Kidney glomerular epithelial cell (primary cell): Measurements from ENCODE around the gene HAGHL.
"Not testable (repeated sequence)": the region's sequence is repeated elsewhere in the genome, so short reads cannot be mapped to it uniquely, and the experiment has no call there.

Experiments
- DNase-seq: peaks from one replicate; lab custom pipeline; 2025; lab: John Stamatoyannopoulos, UW

Gene HAGHL

DNA sequence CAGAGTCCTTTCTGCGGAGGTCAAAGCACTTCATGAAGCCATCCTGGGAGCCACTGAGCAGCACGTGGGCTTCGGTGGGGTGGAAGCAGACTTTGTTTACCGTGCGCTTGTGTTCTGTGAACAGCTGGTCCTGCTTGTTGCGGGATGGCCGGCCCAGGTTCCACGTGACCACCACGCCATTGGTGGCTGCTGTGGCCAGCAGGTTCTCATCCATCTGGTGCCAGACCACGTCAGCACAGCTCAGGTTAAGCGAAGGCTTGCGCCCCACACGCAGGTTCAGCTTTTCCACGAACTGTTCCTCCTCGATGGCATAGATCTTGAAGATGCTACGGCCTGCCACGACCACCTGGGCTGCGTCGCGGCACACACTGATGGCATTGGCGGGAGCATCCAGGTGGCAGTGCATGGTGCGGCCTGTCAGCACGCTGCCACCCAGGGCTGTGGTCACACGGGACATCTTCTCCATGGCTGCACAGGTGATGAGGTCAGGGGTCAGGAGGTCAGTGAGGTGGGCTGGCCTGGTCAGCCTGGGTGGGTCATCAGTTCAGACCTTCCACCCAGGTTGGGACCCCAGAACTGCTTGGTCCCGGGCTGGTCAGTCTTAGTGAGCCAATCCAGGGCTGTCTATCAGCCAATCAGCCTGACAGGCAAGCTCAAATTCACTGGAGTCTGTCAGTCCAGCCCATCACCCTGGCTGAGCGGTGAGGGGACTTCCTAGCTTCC is 37.6 kb upstream of the HAGHL start:
- DNase-seq, result no peak

- not testable (repeated sequence) for DNase-seq
Observed at GRCh38 chr16:691242-691641, 35.7 kb upstream of the HAGHL start.

GRCh38 chr16:692356-693108 is 34.4 kb upstream of the HAGHL start:
- DNase-seq, result no peak

DNA sequence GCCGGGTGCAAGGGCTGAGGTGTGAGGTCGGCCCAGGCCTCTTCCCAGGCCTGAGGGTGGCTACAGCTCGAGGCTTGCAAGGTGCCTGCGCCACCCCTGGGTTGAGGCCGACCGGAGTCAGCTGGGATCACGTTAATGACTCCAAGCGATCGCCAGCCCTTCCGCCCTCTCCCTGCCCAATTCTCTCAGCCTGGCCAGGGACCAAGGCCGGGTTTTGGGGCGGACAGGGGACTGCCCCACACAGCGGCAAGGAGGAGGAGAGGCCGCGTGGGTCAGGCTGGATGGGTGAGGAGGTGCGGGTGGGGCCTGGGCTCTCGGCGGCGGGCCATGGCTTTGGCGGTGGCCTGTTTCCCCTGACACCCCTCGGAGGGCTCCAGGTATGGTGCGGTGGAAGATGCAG is 33.5 kb upstream of the HAGHL start:
- no peak for DNase-seq

- no peak for DNase-seq
Observed at GRCh38 chr16:693766-694165, 33.1 kb upstream of the HAGHL start.

DNA sequence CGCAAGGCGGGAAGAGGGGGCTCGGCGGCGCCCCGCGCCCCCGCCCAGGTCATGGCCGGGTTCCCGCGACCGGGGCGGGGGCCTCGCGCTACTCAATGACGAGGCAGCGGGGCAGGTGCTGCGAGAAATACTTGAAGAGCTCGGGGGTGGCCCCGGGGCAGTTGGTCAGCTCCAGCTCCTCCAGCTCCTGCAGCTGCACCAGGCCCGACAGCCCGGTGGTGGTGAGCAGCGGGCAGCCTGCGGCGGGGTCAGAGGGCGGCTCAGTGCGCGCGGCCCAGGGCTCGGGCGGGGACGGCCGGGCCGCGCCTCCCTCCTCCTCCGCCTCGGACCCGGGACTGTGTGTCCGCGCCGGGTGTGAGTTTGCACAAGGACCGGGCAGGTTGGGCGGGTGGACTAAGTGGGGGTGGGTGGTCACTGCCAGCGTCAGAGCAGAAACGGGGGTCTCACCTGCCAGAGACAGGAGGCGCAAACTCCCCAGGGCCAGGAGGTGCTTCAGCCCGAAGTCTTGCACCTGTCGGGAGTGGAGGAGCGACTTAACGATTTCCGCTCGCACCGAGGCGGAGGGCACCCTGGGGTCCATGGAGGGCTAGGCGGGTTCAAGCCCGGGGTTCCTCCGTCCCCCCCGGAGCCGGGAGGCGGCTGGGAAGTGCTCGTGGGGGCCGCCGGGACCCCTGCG is 32.6 kb upstream of the HAGHL start:
- DNase-seq, result no peak

GRCh38 chr16:694863-695354 is 32.0 kb upstream of the HAGHL start:
- no peak for DNase-seq

GRCh38 chr16:695355-696089 is 31.4 kb upstream of the HAGHL start:
- DNase-seq, result no peak

DNA sequence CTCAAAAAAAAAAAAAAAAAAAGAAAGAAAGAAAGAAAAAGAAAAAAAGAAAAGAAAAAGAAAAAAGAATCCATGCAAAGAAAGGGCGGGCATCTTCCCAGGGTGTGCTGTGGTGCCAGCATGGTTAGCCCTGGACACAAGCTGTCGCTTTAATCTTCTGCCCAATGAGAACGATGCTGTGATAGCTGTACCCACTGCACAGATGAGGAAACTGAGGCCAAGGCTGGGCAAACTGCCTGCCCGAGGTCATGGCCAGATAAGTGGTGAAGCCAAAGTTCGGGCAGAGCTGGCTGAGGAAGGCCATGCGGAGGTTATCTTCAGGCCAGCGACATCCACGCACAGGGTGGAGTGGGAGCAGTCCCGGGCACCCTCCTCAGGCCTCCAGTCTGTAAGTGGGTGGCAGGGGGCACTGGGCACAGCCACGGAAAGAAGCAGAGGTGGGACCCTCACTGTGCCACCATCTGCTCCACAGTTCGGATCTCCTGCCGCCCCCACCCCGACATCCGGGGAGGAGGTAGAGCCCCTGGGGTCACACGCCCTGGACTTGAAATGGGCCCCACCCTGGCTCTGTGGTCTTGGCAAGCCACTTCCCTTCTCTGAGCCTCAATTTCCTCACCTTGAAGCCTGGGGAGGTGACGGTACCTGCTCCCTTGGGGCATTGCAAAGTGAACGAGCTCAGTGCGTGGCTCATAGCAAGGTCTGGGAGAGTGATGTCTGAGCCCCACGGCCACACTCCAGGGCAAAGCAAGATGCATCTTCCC is 27.8 kb upstream of the HAGHL start:
- DNase-seq, result no peak

DNA sequence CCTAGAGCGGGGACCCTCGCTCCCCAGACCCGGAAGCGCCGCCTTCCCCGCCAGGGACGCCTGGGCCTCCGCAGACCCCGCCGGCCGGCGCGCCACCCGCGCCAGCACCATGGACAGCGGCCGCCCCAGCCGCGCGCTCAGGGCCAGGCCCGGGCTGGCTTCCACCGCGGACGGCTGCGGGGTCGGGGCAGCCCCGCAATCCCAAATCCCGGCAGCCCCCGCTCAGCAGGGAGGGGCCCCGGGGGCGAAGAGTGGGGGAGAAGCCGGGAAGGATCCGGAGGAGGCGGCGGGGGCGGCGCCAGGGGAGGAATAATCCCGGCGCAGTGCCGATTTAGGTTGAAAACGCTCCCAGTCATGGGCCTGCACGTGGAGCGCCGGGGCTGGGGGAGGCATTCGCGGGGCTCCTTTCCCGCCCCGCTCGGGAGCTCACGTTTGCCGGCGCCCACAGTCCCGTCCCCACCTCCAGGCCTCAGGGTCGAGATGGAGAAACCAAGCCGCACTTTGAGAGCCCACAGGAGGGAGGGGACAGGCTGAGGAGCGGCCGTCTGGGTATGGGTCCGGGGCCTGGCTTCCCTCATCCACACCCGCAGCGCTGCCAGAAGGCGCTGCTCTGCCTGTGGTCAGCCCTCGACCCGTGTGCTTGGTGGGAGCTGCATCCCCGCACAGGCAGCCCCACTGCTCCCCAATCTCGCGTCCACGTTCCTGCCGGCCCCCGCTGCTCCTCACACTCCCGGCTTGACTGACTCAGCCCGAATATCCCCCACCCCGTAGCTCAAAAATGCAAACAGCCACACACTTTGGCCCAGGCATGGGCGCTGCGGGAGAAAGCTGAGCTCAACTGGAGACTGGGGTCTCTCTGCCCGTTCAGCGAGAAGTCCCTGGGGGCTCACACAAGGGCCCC is 26.0 kb upstream of the HAGHL start:
- DNase-seq, result no peak

- no peak for DNase-seq
Observed at GRCh38 chr16:702341-702740, 24.6 kb upstream of the HAGHL start.

DNA sequence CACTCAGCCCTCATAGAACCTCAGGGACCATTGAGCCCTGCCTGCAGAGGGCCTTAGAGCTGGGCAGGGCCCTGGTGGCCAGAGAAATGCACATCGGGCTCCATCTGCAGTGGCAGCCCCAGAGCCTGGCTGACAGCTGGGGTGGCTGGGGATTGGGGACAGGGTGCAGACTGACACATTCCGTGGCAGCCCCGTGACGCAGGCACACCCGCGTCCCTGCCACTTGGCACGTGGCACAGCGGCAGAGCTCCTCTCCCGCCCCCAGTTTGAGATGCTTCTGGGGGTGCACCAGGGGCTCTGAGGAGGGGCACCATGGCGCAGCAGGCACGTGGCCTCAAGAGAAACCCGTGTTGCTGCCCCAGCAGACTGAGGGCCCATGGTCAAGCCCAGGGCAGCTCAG is 23.5 kb upstream of the HAGHL start:
- no peak for DNase-seq

DNA sequence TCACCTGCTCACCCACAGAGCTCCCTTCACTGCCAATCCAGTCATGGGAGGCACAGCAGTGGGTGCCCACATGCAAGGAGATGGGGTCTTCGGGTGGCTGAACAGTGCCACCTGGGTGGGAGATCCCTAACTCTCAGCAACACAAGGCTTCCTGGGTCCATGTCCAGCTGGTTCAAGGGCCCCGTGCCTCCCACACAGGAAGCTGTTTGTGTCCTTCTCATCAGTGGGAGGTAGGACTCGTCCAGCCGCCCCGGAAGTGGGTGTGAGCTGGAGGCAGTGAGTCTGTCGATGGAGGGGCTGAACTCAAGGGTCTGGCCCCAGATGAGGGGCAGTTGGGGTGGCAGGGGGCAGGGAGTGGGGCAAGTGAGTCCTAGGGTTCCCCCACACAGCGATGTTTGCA is 22.9 kb upstream of the HAGHL start:
- no peak for DNase-seq

- DNase-seq, result no peak
Observed at GRCh38 chr16:704552-705380, 22.1 kb upstream of the HAGHL start.

DNA sequence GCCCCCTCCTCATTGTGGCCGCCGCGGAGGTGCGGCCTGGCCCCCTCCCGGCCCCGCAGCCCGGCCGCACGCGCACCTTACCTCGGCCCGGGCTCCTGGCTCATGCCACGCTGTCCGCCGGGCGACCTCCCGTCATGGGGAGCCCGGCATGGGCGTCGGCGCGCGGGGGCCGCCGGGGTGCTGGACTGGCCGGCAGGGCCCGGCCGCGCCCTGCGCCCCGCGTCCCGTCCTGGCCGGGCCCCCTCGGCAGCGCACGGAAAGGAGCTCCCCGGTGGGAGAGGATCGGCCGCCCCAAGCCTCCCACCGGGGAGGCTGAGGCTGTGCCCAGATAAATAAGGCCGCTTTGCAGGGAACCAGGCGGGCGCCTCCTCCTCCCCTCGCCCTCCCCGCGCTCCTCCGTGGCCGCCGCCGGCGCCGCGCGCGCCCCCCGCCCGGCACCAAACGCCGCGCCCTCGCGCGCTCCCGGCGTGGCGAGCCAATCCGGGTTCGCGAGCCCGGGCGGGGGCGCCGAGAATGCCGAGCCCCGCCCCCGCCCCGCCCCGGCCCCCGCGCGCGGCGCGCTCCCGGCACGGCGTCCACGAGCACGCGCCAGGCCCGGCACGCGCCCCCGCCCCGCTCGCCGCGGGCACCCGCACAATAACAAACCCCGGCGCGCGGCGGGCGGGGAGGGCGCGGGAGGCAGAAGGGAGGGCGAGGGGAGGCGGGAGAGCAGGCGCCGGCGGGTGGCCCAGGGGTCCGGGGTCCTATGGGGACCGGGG is 21.3 kb upstream of the HAGHL start, which contains the start of gene FBXL16:
TSS of gene FBXL16 (minus strand) at position 371 of the 758 bp plus-strand sequence. CDS start 8,396 bp downstream, outside the sequence.
- DNase-seq, result no peak

DNA sequence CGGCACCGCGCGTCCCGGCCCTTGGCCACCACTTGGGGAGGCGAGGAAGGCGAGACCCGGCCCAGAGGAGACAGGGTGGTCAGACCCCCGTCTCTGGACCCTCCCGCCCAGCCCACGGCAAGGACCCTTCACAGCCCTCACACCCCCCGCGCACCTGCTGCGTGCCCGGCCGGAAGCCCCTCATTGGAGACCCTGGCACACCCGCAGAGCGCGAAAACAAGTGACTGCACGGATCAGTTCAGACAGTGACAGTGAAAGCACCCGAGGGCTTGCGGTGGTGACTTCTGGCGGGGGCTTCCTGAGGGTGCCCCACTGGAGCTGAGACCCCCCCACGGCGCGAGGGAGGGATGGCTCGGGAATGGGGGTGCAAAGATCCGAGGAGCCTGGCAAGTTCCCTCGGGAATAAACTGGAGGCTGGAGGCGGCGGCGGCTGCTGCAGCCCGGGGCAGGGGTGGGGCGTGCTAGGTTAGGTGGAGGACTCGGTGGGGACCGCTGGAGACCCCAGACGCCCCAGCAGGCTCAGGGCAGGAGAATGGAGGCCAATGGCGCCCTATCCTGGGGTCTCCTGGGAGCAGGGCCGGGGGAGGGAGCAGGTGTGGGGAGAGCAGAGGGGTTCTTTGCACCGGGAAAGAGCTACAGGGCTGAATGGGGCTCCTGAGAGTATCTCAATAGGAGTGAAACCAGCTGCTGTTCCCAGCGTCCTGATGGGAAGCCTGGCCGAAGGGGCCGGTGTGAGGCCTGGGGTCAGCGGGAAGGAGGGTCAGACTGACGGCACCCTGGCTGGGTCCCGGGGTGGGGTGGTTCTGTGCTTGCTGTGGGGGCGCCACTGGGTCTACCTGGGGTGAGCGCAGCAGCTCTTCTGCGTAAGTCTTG is 20.5 kb upstream of the HAGHL start:
- no peak for DNase-seq

DNA sequence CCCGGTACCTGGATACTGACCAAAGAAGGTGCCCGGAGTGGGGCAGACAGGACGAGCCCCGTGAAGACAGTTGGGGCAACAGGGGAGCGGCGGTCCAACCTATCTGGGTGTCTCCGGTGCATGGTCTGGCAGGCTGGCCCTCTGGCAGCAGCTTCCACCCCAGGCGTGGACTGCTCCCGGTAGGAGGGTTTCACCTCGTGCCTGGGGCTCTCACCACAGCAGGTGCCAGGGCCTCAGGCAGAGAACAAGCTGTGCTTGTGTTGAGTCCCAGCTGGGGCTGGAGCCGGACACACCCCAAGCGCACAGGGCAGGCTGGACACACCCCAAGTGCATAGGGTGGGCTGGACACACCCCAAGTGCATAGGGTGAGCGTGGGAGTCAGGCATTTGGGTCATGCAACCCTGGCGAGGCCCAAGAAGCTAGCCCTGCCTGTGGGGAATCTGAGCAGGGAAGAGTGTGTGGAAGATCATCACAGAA is 19.8 kb upstream of the HAGHL start:
- no peak for DNase-seq
